A549 (cell line): ENCODE data around the gene TFEB.

Experiments used
- BHLHE40 ChIP-seq: IDR thresholded peaks from 2 replicates; pipeline ENCODE4 v1.6.1; 2012; ENCODE audit warnings: low read depth, low read length, inconsistent platforms
- NR3C1 ChIP-seq: fragments of >200 bp; sonication (Bioruptor Twin); formaldehyde crosslinking; IDR thresholded peaks from 3 replicates; pipeline ENCODE4 v1.6.1; 2017
- POLR2A ChIP-seq: IDR thresholded peaks from 2 replicates; pipeline ENCODE4 v1.6.1; 2012; ENCODE audit warnings: mild to moderate bottlenecking, low read length
- RAD21 ChIP-seq, 2 experiments: fragments of >200 bp in 1 of 2; sonication (Bioruptor Twin) in 1 of 2; formaldehyde crosslinking in 1 of 2; IDR thresholded peaks in 1 of 2; conservative IDR thresholded peaks in 1 of 2; 2 replicates in 1 of 2; 3 replicates in 1 of 2; pipeline ENCODE4 v1.6.1; 2012 to 2018; ENCODE audit warnings: inconsistent platforms in 1 of 2
- REST ChIP-seq: fragments of 200-600 bp; sonication (generic); IDR thresholded peaks from 2 replicates; pipeline ENCODE4 v1.6.1; 2016; ENCODE audit warnings: antibody characterized with exemption, mild to moderate bottlenecking, moderate library complexity
- SREBF2 ChIP-seq: fragments of 450-650 bp; IDR thresholded peaks from 2 replicates; pipeline ENCODE4 v1.6.1; 2014; ENCODE audit warnings: mild to moderate bottlenecking, moderate library complexity

- TF ChIP-seq REST (no peak), POLR2A (no peak), SREBF2 (no peak), RAD21 (conservative IDR thresholded peaks at IDR 0.05 in 1 of 2, IDR thresholded peaks at IDR 0.05 in 1 of 2) (no peak), BHLHE40 (no peak), NR3C1 (no peak)
These were observed 43.5 kb upstream of the TFEB start for GRCh38 chr6:41778895-41779294.
